T47D (cell line): Measurements from ENCODE around the gene LDHB.
"Not testable (repeated sequence)": the region's sequence is repeated elsewhere in the genome, so short reads cannot be mapped to it uniquely, and the experiment has no call there.

Source experiments
- DNase-seq, 2 experiments: peaks; one replicate each; pipeline versions ENCODE4 v3.0.0 to v3.0.0-alpha.2; 2011 to 2012; ENCODE audit warnings: low read depth in 1 of 2, low spot score in 1 of 2
- JUND ChIP-seq: IDR thresholded peaks from 2 replicates; pipeline ENCODE4 v1.6.1; 2012; ENCODE audit warnings: low read depth
- in situ Hi-C: cut with HindIII; loops from 2 replicates; pipeline ENCODE4 v1.10.0; 2016; ENCODE audit warnings: low sequenced_read_pairs, low pct_unique_long_range_greater_than_20kb

The LDHB gene

GRCh38 chr12:21651821-21652220, 5.8 kb downstream of the LDHB start:
- in situ Hi-C loops: no loop called here
- no peak for TF ChIP-seq JUND
- no peak for DNase-seq

DNA sequence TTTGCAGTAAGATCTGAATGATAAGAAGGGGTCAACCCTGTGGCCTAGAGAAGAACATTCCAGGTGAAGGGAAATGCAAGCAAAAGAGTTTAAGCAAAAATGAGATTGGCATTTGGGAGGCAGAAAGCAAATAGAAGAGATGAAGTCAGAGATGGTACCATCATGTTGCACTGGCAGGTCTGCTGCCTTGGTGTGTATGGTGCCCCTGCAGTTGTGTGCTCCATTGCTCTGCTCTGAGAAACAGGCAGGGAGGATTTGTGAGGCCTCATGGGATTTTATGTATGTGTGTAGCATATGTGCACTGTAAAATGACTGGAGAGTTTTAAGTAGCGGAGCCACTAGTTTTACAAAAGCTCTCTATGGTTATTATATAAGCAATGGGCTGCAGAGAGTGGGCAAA, 6.6 kb downstream of the LDHB start:
- in situ Hi-C loops: no loop called here
- no peak for TF ChIP-seq JUND
- no peak for DNase-seq

DNA sequence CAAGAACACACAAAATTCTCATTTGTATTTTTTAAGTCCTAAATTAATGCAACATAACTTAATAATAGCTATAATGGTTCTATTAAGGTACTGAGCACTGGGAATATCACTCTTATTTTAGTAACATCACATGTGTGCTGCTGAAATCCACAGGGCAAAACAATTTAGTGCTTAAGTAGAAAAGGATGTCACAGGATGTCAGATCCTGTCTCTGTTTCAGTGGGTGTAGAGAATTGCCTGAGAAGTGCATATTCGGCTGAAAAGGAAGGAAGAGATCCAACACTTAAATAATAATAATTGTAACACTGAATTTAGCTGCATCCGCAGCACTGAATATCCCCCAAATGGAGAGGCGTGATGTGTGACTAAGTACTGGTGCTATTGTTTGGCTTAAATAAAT, 8.6 kb downstream of the LDHB start:
- DNase-seq: no peak
- TF ChIP-seq JUND: no peak
- in situ Hi-C loops: no loop called here

DNA sequence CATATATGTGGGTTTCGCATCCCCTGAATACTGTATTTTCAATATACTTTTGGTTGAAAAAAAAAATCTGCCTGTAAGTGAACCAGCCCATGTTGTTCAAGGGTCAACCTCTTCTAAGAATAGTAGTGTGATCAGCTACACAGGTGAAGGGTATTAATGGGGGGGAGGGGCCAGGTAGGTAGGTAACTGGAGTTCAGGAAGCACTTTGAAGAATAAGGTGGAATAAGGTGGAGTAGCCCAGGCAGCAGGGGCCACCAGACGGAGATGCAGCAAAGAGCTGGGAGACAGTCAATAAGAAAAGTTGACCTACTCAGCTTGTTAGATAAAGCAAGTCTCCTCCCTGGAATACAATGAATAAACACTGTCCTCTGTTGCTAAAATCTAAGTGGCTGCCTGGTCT, 9.3 kb downstream of the LDHB start:
- no peak for TF ChIP-seq JUND
- in situ Hi-C loops: no loop called here
- DNase-seq: no peak

GRCh38 chr12:21647179-21647578, 10.5 kb downstream of the LDHB start:
- DNase-seq: no peak
- no peak for TF ChIP-seq JUND
- in situ Hi-C loops: no loop called here

DNA sequence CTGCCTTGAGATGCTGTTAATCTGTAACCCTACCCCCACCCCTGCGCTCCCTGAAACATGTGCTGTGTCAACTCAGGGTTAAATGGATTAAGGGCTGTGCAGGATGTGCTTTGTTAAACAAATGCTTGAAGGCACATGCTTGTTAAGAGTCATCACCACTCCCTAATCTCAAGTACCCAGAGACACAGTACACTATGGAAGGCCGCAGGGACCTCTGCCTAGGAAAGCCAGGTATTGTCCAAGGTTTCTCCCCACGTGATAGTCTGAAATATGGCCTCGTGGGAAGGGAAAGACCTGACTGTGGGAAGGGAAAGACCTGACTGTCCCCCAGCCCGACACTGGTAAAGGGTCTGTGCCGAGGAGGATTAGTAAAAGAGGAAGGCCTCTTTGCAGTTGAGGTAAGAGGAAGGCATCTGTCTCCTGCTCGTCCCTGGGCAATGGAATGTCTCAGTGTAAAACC, 12.6 kb downstream of the LDHB start:
- DNase-seq: not testable (repeated sequence)

DNA sequence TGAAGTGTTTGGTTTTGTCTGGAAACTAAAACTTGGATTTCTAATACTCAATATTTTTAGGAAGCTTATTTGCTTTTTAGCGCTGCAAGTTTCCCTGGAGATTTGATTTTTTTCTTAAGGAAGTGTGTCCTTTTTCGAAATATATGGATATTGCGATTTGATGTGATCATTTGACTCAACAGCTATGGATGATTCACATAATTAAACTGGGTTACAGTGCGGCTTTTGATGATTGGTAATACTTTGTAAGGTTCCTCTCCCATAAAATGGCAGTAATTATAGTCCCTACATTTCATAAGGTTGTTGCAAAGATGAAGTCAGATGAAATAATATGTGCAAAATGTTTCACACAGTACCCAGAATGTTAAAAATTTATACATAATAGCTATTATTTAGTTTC, 13.1 kb downstream of the LDHB start:
- in situ Hi-C loops: no loop called here
- DNase-seq: no peak
- TF ChIP-seq JUND: no peak

More for the DNA sequence above, 12.6 kb downstream of the LDHB start:
- in situ Hi-C loops: not testable (repeated sequence)

DNA sequence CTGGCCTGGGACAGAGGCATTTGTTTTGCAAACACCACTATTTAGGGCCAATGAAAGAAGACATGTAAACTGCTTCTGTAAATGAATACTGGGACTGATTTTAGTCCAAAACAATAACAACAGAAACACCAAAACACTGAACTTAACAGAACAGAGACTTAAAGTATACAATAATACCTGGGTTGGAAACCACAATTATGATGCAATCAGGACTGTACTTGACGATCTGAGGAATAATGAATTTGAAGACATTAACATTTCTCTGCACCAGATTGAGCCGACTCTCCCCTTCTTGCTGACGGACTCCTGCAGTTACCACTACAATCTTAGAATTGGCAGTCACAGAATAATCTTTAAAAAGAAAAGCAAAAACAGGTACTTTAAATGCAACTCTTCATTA, 13.9 kb downstream of the LDHB start:
- in situ Hi-C loops: no loop called here
- no peak for DNase-seq
- TF ChIP-seq JUND: no peak

DNA sequence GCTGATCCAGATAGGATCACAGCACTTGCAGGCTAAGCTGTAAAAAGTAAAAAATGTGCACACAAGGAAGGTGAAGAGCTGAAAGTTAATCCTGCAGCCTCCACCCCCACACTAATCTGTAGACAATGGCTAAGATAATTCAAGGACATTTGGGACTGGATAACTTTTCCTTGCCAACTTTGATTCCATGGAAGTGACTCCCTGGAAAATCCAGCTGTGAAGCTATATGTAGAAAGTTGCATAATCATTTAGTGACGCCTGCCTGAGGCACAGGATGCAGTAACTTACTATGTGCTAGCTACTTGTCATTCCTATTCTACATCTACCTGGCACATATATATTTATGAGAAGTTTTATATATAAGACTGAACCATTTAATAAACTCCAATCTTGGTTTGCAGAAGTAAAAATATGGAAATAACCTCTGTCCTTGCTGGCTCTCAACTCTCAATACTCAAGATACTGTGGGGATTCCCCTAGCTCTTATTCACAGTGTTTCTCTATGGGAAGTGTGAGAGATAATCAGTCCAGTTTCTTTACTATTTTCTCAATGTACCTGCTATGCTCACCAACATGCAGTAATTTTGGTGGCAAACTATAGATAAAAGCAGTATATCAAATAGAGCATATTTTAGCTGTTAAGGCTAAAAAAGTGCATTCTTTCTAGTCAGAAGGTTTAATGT, 14.8 kb downstream of the LDHB start:
- no peak for DNase-seq
- no peak for TF ChIP-seq JUND
- in situ Hi-C loops: no loop called here

GRCh38 chr12:21638054-21638891, 19.4 kb downstream of the LDHB start:
- DNase-seq: no peak
- in situ Hi-C loops: no loop called here
- TF ChIP-seq JUND: no peak

- in situ Hi-C loops: no loop called here
- TF ChIP-seq JUND: no peak
- DNase-seq: no peak
Observed at GRCh38 chr12:21634245-21634644, 23.4 kb downstream of the LDHB start.

GRCh38 chr12:21631367-21631766, 26.3 kb downstream of the LDHB start:
- DNase-seq: no peak
- no peak for TF ChIP-seq JUND
- in situ Hi-C loops: no loop called here

DNA sequence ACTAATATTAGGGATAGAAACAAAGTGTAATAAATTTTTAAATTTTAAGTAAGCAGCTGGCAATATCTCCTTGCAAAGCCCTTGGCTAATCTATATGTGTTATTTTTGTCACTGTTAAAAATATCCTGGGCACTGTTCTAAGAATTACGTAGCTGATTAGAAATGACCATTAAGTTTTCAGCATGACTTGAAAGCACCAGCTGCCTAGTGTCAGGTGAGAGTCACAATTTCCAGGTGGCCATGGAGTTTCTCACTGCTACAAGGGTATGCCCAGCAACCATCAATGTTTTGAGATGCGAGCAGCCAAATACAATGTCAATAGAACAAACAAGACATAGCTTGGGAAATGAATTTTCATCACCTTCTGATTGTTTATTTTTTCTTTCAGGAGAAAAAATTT, 29.7 kb downstream of the LDHB start:
- no peak for DNase-seq
- no peak for TF ChIP-seq JUND
- in situ Hi-C loops: no loop called here
